Mammary epithelial cell (primary cell): ENCODE measurements around the gene GRB10.

Experiments
- EZH2 ChIP-seq: IDR thresholded peaks from 2 replicates; pipeline ENCODE4 v1.6.1; 2012; ENCODE audit warnings: low read length, inconsistent platforms, borderline replicate concordance
- TF ChIP-seq, protein P1 (sequence below), 2 donors: IDR thresholded peaks in 1 of 2; conservative IDR thresholded peaks in 1 of 2; 2 replicates each; pipeline ENCODE4 v1.5.1; 2011 to 2012; ENCODE audit warnings: inconsistent platforms in 2 of 2, low read length in 2 of 2, mild to moderate bottlenecking in 2 of 2, control low read depth in 1 of 2, low read depth in 1 of 2; ENCODE audit not compliant: insufficient read depth in 1 of 2; ENCODE audit errors: extremely low read depth in 1 of 2

- no peak for TF ChIP-seq EZH2
- TF ChIP-seq, protein P1, sequence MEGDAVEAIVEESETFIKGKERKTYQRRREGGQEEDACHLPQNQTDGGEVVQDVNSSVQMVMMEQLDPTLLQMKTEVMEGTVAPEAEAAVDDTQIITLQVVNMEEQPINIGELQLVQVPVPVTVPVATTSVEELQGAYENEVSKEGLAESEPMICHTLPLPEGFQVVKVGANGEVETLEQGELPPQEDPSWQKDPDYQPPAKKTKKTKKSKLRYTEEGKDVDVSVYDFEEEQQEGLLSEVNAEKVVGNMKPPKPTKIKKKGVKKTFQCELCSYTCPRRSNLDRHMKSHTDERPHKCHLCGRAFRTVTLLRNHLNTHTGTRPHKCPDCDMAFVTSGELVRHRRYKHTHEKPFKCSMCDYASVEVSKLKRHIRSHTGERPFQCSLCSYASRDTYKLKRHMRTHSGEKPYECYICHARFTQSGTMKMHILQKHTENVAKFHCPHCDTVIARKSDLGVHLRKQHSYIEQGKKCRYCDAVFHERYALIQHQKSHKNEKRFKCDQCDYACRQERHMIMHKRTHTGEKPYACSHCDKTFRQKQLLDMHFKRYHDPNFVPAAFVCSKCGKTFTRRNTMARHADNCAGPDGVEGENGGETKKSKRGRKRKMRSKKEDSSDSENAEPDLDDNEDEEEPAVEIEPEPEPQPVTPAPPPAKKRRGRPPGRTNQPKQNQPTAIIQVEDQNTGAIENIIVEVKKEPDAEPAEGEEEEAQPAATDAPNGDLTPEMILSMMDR (conservative IDR thresholded peaks at IDR 0.05 in 1 of 2, IDR thresholded peaks at IDR 0.05 in 1 of 2; ENCODE audit: extremely low read depth in 1 of 2, insufficient read depth in 1 of 2, low read depth in 1 of 2, low read length in 2 of 2), result no peak
Observed at GRCh38 chr7:50734246-50734645, 48.5 kb downstream of the GRB10 start.
